Measurements from ENCODE around the gene MCRIP1. TPM values are rescaled to one million over a fixed set of nuclear protein-coding genes. Genes with fewer than 3 reads are reported as not detected.

Gene MCRIP1
- total and polyA plus RNA-seq, 4 donors = 93.5 to 310 (median 132) TPM

DNA sequence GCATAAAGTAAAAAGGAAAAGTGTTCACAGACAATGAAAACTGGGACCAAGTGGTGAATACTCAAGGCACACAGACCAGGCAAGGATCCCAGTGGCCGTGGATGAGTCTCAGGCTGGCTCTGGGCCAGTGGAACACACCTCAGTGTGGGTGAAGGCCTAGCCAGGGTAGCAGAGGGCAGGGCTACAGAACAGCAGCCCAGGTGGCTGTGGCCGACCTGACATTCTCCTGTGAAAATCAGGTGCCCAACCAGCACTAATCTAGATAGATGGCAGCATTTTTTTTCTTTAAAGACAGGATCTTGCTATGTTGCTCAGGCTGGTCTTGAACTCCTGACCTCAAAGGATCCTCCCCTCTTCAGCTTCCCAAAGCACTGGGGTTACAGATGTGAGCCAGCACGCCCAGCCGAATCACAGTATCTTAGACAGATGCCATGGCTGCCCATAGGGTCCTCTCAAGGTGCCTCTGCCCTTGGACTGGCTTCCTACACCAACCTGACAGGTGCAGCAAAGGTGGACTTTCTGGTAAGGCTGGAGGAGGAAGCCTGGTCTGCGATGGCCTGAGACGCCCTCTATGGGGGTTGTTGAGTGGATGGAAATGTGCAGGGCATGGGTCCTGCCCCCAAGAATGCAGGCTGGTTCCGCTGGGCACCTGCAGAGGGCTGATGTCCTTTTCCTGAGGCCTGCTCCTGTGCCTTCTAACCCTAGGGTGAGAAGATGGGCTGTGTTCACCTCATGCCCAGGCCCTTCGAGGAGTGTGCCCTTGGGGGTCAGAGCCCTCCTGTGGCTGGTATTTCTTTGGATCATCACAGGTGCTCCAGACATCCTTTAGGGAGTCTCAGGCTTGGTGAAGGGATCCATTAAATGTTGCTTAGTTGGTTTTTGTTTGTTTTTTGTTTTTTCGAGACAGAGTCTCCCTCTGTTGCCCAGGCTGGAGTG, 31.0 kb upstream of the MCRIP1 start:
- H3K9me3 ChIP-seq (ENCODE audit: control insufficient read depth, low read length) = no peaks in the 10 kb centered on the region
- WGBS, 2 donors = 72 to 74% methylated on average over 9 of the region's 9 CpGs
- DNase-seq (no peak), ATAC-seq (ENCODE audit: low FRiP score) (no peak)
- no peak overlapping the region for H3K27ac ChIP-seq (ENCODE audit: low read depth in 1 of 2, low read length in 2 of 2)
- peaks cover 2 to 3% of the 10 kb centered on the region in 2 donors for H3K4me1 ChIP-seq (ENCODE audit: control insufficient read depth in 1 of 2, insufficient read depth in 2 of 2, low read length in 2 of 2)
- H3K27me3 ChIP-seq (ENCODE audit: control insufficient read depth in 1 of 2, insufficient read depth in 2 of 2, low read length in 1 of 2) = peaks cover 0 to 16% of the 10 kb centered on the region in 2 donors
- intact Hi-C loops (cut with DNase I) = loop anchor here in 1 of 2 donors (5.0 kb wide), 1 partner anchor 42 kb away; no protein-coding TSS in a partner anchor
- peaks cover 0 to 3% of the 10 kb centered on the region in 2 donors for H3K36me3 ChIP-seq (ENCODE audit: control insufficient read depth in 1 of 2, insufficient read depth in 2 of 2, low read length in 1 of 2)
- H3K4me3 ChIP-seq (ENCODE audit: low read length in 2 of 2) = no peak overlapping the region

DNA sequence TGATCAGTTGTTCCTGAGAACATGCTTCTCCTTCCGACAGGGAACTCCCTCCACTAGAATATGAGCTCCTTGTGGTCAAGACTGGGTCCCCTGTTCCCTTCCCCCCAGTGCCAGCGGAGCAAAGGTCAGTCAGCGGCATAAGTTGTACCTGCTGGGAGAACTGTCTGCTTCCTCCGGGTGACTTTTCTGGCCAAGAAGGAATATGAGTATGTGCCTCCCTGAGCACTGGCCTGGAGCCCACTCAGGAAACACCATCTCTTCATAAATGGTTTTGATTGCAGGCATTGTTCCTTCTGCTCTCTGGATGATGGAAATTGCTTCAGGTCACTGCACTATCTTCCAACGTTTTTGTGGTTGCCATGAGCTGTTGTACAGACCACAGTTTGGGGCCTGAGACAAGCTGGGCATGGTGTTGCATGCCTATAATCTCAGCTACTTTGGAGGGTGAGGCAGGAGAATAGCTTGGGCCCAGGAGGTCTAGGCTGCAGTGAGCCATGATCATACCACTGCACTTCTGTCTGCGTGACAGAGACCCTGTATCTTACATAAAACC, 30.1 kb upstream of the MCRIP1 start:
- Histone ChIP-seq H3K9me3 (ENCODE audit: control insufficient read depth, low read length) (no peaks in the 10 kb centered on the region), H3K27ac (ENCODE audit: low read depth in 1 of 2, low read length in 2 of 2) (no peak overlapping the region), H3K27me3 (ENCODE audit: control insufficient read depth in 1 of 2, insufficient read depth in 2 of 2, low read length in 1 of 2) (peaks cover 0 to 13% of the 10 kb centered on the region in 2 donors), H3K36me3 (ENCODE audit: control insufficient read depth in 1 of 2, insufficient read depth in 2 of 2, low read length in 1 of 2) (peaks cover 0 to 3% of the 10 kb centered on the region in 2 donors), H3K4me1 (ENCODE audit: control insufficient read depth in 1 of 2, insufficient read depth in 2 of 2, low read length in 2 of 2) (peaks cover 3 to 4% of the 10 kb centered on the region in 2 donors), H3K4me3 (ENCODE audit: low read length in 2 of 2) (no peak overlapping the region)
- 75 to 78% methylated on average over 6 of the region's 6 CpGs for WGBS, 2 donors
- DNase-seq (no peak), ATAC-seq (ENCODE audit: low FRiP score) (no peak)
- intact Hi-C loops (cut with DNase I) = loop anchor here in 1 of 2 donors (5.0 kb wide), 1 partner anchor 41 kb away; no protein-coding TSS in a partner anchor

GRCh38 chr17:81860756-81861568, 27.9 kb upstream of the MCRIP1 start:
- intact Hi-C loops (cut with DNase I) = loop anchor here in 1 of 2 donors (5.0 kb wide), 1 partner anchor 39 kb away; no protein-coding TSS in a partner anchor
- WGBS, 2 donors = 0% methylated on average over 69 to 74 of the region's 74 CpGs
- H3K4me1 ChIP-seq (ENCODE audit: control insufficient read depth in 1 of 2, insufficient read depth in 2 of 2, low read length in 2 of 2) = peaks cover 3 to 4% of the 10 kb centered on the region in 2 donors
- peak overlapping the region; percentile 46 to 80 for H3K27ac ChIP-seq (ENCODE audit: low read depth in 1 of 2, low read length in 2 of 2)
- ATAC-seq (ENCODE audit: low FRiP score) = peak; percentile 99
- no peaks in the 10 kb centered on the region for H3K9me3 ChIP-seq (ENCODE audit: control insufficient read depth, low read length)
- peaks cover 0 to 2% of the 10 kb centered on the region in 2 donors for H3K27me3 ChIP-seq (ENCODE audit: control insufficient read depth in 1 of 2, insufficient read depth in 2 of 2, low read length in 1 of 2)
- peak; percentile 99 to 100 for DNase-seq
- peaks cover 0 to 1% of the 10 kb centered on the region in 2 donors for H3K36me3 ChIP-seq (ENCODE audit: control insufficient read depth in 1 of 2, insufficient read depth in 2 of 2, low read length in 1 of 2)
- peak overlapping the region; percentile 53 to 63 for H3K4me3 ChIP-seq (ENCODE audit: low read length in 2 of 2)

- Histone ChIP-seq H3K36me3 (ENCODE audit: control insufficient read depth in 1 of 2, insufficient read depth in 2 of 2, low read length in 1 of 2) (peaks cover 0 to 1% of the 10 kb centered on the region in 2 donors), H3K9me3 (ENCODE audit: control insufficient read depth, low read length) (no peaks in the 10 kb centered on the region), H3K27me3 (ENCODE audit: control insufficient read depth in 1 of 2, insufficient read depth in 2 of 2, low read length in 1 of 2) (peaks cover 0 to 2% of the 10 kb centered on the region in 2 donors), H3K4me1 (ENCODE audit: control insufficient read depth in 1 of 2, insufficient read depth in 2 of 2, low read length in 2 of 2) (peaks cover 3 to 4% of the 10 kb centered on the region in 2 donors), H3K4me3 (ENCODE audit: low read length in 2 of 2) (peak within 1 kb of the TSS; percentile 93 to 99), H3K27ac (ENCODE audit: low read depth in 1 of 2, low read length in 2 of 2) (peak within 1 kb of the TSS; percentile 46 to 80)
- 0 to 1% methylated on average over 93 to 95 of the region's 95 CpGs for WGBS, 2 donors
- intact Hi-C loops (cut with DNase I) = loop anchor here in 1 of 2 donors (5.0 kb wide), 1 partner anchor 38 kb away; no protein-coding TSS in a partner anchor
- no peak for ATAC-seq (ENCODE audit: low FRiP score)
- DNase-seq = peak in 1 of 2 donors; percentile 99
Measured at GRCh38 chr17:81859906-81860755, 27.0 kb upstream of the MCRIP1 start, which contains the start of gene P4HB. P4HB (minus strand) TSS chr17:81860535; CDS start chr17:81860471, 64 bp downstream.

- Histone ChIP-seq H3K27ac (ENCODE audit: low read depth in 1 of 2, low read length in 2 of 2) (no peak overlapping the region), H3K9me3 (ENCODE audit: control insufficient read depth, low read length) (no peaks in the 10 kb centered on the region), H3K27me3 (ENCODE audit: control insufficient read depth in 1 of 2, insufficient read depth in 2 of 2, low read length in 1 of 2) (peaks cover 0 to 2% of the 10 kb centered on the region in 2 donors), H3K4me3 (ENCODE audit: low read length in 2 of 2) (peak overlapping the region; percentile 93 to 99), H3K4me1 (ENCODE audit: control insufficient read depth in 1 of 2, insufficient read depth in 2 of 2, low read length in 2 of 2) (peaks cover 3 to 4% of the 10 kb centered on the region in 2 donors), H3K36me3 (ENCODE audit: control insufficient read depth in 1 of 2, insufficient read depth in 2 of 2, low read length in 1 of 2) (peaks cover 0 to 1% of the 10 kb centered on the region in 2 donors)
- 47 to 48% methylated on average over 23 of the region's 23 CpGs for WGBS, 2 donors
- ATAC-seq (ENCODE audit: low FRiP score) = no peak
- DNase-seq = no peak
- intact Hi-C loops (cut with DNase I) = no loop called here
Measured at GRCh38 chr17:81858967-81859905, 26.1 kb upstream of the MCRIP1 start.

GRCh38 chr17:81858170-81858966, 25.3 kb upstream of the MCRIP1 start:
- WGBS, 2 donors = 83 to 85% methylated on average over 30 of the region's 30 CpGs
- no peaks in the 10 kb centered on the region for H3K9me3 ChIP-seq (ENCODE audit: control insufficient read depth, low read length)
- no peak for DNase-seq
- H3K27me3 ChIP-seq (ENCODE audit: control insufficient read depth in 1 of 2, insufficient read depth in 2 of 2, low read length in 1 of 2) = peaks cover 0 to 2% of the 10 kb centered on the region in 2 donors
- H3K36me3 ChIP-seq (ENCODE audit: control insufficient read depth in 1 of 2, insufficient read depth in 2 of 2, low read length in 1 of 2) = peaks cover 0 to 3% of the 10 kb centered on the region in 2 donors
- H3K27ac ChIP-seq (ENCODE audit: low read depth in 1 of 2, low read length in 2 of 2) = no peak overlapping the region
- no peak for ATAC-seq (ENCODE audit: low FRiP score)
- H3K4me1 ChIP-seq (ENCODE audit: control insufficient read depth in 1 of 2, insufficient read depth in 2 of 2, low read length in 2 of 2) = peaks cover 3 to 4% of the 10 kb centered on the region in 2 donors
- intact Hi-C loops (cut with DNase I) = no loop called here
- no peak overlapping the region for H3K4me3 ChIP-seq (ENCODE audit: low read length in 2 of 2)

All from aorta (tissue), 5 donors.